ENCODE measurements around the gene ZNF236.

ZNF236 gene

DNA sequence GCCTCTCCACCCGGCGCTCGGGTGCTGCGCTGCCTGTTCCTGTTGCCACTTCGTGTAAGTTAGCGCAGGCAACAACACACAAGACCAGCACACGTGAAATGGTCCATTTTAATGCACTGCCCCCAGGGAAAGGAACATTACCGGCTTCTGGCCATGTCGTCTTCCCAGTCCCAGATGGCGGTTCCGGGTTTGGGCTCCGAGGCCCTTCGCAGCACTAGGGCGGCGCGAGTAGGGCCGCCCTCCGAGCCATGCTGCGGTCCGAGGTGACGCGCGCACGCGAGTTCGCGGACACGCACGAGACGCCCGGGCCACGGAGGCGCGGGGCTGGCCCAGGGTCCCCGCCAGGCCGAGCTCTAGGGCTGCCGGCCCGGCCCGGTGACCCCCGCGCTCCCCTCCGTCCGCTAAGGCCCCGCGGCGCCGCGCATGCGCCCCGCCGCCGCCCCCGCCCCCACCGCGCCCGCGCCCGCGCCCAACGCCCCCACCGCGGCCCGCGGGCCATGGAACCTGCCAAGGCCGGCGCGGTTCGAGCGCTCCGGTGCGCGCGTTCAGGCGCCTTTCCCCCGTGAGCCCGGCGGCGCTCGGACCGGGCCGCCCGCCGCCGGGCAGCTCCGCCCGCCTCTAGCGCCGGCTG, 367 bp upstream of the ZNF236 start:
- peak; percentile 67 for DNase-seq

DNA sequence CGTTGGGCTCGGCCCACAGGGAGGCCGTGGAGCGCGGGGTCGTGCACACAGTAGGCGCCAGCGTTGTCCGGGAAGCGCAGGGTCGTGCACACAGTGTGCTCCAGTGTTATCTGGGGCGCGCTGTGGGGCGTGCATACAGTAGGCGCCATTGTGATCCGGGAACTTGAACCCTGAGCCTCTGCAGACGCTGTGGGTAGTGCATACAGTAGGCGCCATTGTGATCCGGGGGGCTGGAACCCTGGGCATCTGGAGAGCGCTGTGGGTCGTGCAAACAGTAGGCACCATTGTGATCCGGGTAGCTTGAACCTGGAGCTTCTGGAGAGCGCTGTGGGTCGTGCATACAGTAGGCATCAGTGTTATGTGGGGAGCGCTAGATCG, 793 bp downstream of the ZNF236 start:
- DNase-seq: peak; percentile 6

DNA sequence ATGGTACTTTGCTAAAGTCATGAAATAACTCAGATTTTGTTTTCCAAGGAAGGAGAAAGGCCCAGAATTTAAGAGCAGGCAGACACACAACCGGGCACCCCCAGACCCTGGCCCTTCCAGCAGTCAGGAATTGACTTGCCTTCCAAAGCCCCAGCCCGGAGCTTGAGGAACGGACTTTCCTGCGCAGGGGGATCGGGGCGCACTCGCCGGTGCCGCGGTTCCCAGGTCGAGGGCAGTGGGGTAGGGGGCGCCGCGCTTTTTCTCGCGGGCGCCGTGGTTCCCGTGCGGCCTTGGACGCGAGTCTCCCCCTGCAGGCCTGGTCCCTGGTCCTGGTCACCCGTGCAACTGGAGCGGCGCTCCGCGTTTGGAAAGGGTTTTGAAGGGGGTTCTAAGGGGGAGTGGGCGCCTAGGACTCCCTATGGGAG, 1.2 kb downstream of the ZNF236 start:
- DNase-seq: no peak

DNA sequence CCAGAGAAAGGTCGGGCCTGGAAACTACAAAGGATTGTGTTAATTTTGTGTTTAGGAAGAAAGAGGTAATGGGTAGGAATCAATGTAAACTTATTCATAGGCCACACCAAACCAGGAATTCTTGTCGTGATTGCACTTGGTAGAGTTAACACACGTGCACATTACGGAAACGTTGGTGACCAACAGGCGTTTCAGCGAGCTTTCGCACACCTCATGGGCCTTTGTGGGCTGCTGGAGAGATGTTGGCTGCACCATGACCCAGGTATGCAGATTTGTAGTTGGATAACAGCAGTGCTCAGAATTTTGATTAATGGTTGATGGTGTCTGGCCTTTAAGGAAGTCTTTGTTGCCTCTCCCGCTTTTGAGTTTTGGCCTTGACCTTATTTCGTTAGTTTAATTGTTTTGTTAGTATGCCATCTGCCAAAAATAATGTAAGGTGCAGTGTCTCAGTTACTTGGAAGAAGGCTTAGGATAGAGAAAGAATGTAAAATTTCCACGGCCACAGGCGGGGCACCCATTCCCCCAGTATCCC, 1.9 kb downstream of the ZNF236 start:
- DNase-seq: no peak

DNA sequence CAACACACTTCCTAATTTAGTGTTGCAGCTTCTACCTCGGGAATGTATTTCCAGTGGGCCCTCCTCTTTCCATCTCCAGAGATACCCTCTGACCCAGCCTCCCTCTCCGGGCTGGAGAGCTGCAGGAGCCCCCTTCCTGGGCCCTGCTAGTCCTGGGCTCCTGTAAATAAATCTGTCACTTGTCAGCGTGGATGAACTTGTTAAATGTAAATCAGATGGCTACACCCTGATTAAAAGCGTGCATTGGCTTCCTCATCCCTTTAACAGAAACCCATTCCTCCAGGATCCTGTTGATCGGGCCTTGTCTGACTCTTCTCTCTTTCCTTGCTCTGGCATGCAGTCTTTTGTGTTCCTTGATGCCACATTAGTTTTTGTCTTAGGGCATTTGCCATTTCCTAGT, 2.4 kb downstream of the ZNF236 start:
- no peak for DNase-seq

DNA sequence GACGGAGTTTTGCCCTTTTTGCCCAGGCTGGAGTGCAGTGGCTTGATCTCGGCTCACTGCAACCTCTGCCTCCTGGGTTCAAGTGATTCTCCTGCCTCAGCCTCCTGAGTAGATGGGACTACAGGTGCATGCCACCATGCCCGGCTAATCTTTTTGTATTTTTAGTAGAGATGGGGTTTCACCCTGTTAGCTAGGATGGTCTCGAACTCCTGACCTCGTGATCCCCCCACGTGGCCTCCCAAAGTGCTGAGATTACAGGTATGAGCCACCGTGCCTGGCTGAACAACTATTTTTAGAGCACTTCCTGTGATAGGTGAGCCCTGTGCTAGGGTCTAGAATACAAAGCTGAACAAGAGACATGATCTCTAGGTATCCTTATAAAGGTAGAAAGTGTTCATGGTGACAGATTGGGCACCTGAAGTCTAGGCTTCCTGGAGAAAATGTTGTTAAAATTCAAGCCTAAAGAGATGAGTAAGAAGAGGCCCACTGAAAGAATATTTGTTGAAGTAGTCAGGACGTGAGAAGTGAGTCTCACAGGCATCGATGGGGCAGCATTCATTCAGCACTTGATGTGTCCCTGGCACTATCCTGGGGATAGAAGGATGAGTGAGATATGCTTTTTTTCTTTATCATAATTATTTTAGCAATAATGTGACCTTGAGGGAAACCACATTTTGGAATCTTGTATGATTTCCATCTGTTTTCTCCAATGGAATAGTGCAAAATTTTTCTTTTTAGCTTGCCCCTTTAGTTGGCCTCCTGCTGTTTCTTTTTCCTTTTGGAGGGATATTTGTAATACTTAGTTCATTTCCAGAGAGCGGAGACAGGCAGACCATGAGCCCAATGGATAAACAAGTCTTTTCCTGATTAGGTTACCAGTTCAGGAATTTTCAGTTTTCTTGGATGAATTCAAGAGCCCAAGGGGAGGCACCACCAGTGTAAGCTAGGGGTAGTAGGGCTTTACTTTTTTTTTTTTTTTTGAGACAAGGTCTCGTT, 5.1 kb downstream of the ZNF236 start:
- DNase-seq: no peak

DNA sequence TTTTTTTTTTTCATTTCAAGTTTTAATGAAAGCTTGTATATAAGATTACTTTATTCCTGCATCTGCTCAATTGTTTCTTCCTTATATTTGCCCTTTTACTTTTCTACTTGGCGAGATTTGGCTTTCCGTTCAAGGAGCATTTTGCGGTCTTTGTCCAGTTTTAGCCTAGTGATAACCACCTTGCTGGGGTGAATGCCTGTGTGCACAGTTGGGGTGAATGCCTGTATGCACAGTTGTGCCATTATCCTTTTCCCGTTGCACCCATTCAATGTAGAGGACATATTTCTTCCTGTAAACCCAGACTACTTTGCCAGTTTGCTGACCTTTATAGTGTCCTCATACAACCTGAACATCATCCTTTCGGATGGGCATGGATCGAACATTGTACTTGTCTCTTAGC, 12.0 kb downstream of the ZNF236 start:
- DNase-seq: no peak

DNA sequence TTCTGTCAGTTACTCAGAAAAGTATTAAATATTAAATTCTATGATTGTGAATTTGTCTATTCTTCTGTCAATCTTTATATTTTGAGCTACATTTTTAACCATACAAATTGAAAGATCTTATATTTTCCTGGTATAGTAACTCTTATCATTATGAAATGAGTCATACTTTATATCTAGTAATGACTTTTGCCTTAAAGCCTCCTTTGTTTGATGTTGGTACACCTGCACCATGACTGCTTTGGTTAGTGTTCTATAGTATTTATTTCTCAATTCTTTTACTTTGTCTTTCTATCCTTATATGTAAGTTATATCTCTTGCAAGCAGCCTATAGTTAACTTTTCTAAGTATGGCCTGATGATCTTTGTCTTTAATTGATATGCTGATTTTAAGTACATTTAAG, 13.0 kb downstream of the ZNF236 start:
- no peak for DNase-seq

DNA sequence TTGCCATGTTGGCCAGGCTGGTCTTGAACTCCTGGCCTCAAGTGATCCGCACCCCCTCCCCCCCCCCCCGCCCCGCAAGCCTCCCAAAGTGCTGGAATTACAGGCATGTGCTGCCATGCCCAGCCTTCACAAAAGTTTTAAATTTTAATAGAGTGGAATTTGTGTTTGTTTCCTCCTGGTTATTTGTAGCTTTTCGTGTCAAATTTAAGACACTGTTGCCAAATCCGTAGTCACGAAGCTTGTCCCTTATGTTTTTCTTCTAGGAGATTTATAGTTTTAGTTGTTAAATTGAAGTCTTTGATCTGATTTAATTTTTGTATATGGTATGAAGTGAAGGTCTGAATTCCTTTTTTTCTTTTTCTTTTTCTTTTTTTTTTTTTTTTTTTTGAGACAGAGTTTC, 14.7 kb downstream of the ZNF236 start:
- DNase-seq: no peak

DNA sequence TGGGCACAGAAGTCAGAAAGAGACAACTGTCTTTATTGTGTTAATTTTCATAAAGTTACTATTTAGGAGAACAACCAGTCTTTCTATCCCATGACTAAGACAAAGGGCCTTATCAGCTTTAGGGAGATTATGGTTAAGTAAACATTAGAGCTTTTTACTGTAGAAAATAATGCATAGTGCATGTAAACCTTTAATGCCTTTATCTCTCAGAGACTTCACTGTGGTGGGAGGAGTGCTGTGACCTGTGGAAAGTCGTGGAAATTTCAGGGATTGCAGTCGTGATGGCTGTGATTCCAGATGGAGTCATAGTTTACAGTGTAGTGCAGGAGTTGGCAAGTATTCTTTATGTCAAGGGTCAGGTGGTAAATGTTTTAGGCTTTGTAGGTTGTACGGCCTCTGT, 15.8 kb downstream of the ZNF236 start:
- DNase-seq: no peak

DNA sequence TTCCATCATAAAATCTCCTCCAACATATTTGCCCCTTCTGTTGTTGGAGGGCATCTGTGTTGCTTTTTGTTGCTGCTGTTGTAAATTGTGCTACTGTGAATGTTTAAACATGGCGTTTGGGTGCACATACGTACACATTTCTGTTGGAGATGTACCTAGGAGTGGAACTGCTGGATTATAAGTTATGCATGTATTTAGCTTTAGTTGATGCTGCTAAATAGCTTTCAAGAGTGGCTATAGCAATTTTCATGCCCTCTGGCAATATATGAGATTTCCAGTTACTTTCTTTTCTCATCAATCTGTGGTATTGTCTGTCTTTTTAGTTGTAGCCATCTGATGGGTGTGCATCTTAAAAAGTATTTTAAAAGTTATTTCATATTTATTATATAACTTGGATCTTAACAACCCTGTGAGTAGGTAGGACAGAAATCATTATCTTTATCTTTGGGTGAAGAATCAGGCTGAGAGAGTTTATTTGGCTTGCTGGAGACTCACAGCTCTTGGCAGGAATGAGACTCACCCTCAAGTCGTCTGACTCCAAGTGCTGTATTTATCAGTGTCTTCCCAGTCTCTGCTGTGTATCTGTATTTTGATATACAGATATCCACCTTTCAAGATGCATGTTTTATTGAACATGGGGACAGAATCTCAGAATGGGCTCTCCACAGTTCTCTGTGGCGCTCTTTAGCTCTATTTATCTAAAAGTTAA, 16.9 kb downstream of the ZNF236 start:
- no peak for DNase-seq

DNA sequence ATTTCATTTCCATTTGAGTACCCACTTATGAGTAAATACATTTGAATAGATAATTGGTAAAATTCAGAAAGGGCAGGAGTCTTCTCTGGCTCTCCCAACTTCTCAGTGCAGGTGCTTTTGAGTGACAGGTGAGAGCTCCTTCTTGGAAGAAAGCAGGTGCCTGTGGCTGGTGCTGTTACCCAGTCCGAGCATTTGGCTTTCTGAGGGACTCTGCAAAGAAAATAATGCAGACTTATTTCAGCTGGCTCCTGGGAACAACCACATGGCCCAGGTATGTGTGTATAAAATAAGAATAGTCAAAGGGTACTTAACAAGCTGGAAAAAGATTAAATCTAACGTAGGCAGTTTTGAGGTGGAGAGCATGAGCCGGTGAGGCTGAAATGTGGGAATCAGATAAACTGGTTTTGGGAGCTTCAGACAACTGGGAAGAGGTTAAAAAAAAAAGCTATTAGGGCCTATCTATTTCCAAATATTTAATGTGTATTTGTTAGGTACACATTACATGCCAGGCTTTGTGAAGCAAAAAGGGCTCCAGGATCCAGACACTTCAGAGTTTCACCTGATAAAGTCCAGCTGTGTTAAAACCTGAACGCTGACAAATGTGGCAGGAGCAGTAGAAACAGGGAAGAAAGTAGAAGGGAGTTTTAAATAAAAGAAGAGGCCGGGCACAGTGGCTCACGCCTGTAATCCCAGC, 20.6 kb downstream of the ZNF236 start:
- no peak for DNase-seq

DNA sequence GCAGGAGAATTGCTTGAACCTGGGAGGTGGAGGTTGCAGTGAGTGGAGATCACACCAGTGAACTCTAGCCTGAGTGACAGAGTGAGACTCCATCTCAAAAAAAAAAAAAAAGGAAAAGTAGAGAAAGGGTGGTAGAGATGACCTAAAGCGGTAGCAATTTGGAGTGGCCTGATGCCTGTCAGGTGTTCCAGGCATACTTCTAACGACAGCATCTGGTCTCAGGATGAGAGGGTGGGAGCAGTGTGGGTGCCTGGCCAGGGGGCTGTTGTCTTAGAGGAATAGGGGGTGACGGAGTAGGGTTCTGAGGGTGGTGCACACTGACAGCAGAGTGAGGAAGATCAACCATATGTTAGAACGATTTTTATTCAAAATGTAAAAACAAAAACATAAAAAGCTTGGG, 21.8 kb downstream of the ZNF236 start:
- no peak for DNase-seq

DNA sequence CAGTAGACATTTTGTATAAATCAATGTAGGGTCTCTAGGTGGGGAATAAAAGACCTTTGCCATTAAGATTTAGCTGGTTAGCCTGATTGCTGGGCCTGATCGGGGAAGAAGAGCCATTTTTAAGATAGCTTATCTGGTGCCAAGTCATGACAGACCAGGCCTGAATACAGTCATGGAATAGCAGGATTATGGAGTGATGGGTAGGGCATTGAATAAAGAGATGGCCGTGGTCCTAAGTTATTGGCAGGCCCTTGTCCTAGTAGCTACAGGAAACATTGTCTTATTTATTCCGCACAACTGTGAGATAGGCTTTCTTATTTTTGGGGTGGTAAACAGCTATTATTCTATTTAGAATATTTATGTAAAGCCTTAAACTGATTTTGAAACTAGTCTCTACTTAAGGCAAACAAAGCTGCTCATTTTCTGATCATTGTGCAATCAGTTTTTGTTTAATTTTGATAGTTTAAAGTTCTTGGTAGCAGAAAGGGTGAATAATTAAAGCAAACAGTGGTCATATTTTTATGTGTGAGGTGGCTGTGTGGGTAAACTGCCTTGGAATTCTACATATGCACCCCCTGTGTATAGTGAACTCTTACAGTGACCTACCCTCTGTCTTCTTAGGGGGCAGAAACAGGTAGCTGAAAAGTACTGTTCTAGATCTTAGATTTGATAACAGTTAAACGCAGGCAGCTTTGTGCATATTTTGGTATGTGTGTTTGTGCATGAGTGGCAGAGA, 22.6 kb downstream of the ZNF236 start:
- DNase-seq: no peak

DNA sequence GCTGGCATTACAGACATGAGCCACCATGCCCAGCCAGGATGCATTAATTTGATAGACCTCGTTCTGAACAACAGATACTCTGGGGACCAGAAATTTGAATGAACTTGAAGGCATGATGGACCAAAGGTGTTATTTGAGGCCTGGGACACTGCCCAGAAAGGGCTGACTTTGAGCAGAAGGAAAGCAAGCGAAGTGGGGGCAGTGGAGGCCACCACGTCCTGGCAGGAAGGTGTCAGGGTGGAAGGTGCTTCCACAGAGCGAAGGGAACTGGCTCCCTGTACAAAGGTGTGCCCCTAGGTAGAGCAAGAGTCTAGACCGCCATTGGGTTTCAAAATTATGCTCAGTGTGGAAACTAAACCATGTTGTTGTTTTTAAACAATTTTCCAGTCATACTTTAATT, 23.9 kb downstream of the ZNF236 start:
- DNase-seq: no peak

DNA sequence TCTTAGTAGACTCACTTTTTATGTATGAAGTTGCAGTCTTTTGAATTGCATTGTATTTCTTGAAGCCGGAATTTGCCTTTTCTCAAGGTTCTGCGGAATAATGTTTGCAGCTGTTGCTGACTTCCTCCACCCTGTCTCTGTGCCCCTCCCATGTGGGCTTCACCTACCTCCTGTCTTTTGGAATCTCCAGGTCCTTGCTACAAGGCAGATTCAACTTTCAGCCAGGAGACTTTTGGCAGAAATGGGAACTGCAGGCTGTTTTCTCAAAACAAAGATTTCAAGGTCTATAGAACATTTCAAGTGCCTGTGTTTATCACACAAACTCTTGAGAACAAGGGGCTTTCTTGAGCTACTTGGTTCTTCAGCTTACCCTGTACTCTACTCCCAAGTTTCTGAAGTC, 25.6 kb downstream of the ZNF236 start:
- no peak for DNase-seq

DNA sequence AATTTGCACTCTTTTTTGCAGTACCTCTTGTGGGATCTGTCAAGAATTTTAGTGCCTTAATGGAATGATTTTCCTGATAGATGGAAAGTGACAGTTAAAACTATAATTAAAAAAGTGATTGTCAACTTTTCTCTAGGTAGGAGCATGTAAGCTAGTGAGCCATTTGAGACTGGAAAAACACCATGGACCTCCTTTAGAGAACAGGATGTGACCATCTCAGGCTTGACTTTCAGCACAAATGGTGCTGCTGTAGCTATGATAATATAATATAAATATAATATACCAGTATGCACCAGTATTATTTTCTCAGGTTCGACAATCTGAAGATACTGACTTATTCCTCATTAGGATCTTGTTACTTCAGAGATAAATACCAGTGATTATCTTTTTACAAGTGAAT, 27.8 kb downstream of the ZNF236 start:
- no peak for DNase-seq

DNA sequence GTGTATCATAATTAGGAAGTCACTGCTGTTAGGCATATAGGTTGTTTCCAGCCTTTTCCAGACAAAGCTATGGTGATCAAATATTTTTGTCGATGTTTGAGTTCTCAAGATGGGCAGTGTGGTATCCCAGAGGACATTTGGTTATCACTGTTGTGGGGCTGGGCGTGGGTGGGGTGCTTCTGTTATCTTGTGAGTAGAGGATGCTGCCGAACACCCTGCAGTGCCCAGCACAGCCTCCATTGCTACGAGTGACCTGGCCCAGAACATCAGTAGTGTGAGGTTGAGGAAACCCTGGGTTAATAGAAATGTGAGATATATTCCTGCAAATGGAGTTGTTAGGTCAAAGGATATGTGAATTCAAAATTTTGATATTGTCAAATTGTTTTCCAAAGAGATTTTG, 33.2 kb downstream of the ZNF236 start:
- no peak for DNase-seq

DNA sequence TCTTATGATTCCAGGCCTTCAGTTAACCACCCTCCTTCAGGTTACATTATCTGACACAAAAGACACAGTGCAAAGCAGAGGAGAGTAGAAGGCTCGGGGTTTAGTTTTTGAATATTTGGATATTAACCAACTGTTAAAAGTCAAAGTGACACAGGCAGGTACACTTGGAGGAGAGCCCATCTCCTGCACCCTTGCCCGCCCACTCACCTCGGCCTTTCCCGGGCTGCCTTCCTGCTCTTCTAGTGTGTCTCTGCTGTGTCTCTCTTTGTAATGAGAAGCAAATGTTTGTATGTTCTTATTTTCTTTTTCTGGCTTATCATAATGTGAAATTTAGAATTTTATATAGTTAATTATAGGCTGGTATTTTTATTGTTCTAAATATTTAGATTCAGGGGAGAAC, 35.1 kb downstream of the ZNF236 start:
- DNase-seq: no peak

DNA sequence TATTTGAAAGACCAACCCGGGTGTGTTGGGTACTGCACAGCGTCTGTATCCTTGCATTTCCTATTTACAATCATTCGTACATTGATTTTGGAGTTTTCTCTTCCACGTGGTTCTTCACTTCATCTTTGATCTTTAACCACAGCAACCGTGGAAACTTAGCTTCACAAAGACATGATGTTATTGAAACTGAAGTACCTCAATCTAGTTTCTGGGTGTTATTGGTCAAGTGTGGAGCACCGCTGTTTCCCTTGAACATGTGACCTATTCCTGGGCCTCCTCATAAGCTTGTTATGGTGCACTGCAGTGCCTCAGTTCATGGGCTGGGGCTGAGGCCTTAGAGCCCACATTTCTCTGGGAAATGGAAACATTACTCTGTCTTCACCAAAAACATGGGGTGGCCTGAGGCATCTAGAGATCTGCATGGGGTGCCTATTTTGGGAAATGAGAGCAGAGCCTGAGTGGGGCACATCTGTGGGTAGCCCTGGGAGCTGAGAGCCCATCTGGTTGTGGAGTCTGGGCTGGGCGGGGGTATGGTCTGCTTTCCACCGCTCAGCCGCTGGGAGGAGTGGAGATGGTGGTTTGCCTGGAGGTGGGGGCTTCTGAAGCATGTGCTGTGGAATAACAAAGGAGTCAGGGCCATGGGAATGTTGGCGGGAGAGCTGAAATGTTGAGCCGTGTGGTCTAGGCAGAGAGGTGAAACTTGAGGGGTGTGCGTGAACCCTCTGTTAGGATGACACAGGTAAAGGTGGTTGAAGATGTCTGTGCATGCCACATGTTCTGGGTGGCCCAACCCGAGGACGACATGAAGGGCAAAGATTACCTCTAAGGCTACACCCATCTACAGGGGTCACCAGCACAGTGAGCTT, 37.4 kb downstream of the ZNF236 start:
- no peak for DNase-seq

DNA sequence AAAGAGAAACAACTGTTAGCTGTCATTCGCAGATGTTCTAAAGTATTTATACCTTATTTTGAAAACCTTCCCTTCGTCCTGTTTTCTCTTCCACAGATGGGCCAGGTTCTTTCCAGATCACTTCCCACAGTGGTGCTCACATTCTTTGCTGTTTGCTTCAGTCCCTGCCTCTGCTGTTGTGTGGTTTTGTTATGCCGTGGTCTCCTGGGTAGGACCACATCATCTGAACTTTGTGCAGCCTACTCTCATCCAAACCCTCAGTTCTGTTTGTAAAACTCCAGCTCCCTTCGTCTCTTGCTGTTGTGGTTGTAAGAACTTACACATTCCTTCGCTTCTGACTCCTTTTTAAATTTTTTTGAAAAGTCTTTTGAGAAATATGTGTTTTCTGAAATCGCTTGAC, 38.1 kb downstream of the ZNF236 start:
- DNase-seq: no peak

Measured in activated naive CD4-positive, alpha-beta T cell treated with Interleukin-2 at 50 U/mL for 16 hours (primary cell).